Medulla oblongata (tissue), 1 donor: ENCODE data around the gene FKBP2.

Experiments used
- DNase-seq: peaks from one replicate; pipeline ENCODE4 v3.0.0-alpha.2; 2015; ENCODE audit errors: extremely low spot score

FKBP2 gene

GRCh38 chr11:64219354-64219684 lies 21.6 kb upstream of the FKBP2 start:
- DNase-seq, result no peak

DNA sequence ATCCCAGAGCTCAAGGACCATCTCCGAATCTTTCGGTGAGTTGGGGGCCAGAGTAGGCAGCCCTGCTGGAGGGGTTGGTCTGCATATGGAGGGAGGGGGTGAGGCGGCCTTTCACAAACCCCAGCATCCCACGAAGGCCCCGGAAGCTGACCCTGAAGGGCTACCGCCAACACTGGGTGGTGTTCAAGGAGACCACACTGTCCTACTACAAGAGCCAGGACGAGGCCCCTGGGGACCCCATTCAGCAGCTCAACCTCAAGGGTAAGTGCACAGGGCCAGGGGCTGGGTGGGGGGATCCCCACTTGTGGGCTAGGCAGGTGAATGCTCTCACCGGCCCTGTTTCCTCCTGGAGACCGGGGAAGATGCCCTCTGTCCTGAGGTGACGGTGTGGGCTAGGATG lies 21.1 kb upstream of the FKBP2 start:
- no peak for DNase-seq

DNA sequence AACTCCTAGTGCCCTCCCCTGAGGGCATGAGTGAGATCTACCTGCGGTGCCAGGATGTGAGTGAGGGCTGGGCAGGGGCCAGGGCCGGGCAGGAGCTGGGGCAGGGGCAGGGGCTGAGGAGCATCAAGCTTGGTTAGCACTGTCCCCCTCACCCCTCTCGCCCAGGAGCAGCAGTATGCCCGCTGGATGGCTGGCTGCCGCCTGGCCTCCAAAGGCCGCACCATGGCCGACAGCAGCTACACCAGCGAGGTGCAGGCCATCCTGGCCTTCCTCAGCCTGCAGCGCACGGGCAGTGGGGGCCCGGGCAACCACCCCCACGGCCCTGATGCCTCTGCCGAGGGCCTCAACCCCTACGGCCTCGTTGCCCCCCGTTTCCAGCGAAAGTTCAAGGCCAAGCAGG lies 20.6 kb upstream of the FKBP2 start:
- no peak for DNase-seq

DNA sequence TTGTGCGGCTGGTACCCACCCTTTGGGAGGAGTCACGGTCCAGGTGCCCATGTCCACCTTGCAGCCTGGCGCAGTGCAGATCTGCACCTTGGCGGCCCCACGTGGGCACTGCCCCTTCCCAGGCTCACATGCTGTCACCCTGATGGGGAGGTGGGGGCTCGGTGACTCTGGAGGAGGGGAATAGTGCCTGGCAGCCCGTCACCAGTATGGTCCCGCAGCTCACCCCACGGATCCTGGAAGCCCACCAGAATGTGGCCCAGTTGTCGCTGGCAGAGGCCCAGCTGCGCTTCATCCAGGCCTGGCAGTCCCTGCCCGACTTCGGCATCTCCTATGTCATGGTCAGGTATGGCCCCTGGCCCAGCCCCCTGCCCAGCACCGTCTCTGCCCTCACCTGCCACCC lies 20.1 kb upstream of the FKBP2 start:
- no peak for DNase-seq

DNA sequence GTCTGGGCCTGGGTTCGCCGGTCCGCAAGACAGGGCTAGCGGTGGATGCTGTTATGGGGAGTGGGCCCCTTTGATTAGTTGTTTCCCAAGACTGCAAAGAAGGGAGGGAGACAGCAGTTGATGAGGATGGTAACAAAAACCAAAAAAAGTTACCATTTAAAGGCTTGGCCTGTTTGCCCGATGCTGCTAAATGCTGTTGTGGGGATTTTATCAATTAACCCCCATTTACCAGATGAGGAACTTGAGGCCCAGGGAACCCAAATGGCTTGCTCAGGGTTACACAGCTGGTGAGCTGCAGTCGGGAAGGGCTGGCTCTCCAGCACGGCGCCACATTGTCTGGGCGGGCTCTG lies 18.3 kb upstream of the FKBP2 start:
- DNase-seq, result no peak

DNA sequence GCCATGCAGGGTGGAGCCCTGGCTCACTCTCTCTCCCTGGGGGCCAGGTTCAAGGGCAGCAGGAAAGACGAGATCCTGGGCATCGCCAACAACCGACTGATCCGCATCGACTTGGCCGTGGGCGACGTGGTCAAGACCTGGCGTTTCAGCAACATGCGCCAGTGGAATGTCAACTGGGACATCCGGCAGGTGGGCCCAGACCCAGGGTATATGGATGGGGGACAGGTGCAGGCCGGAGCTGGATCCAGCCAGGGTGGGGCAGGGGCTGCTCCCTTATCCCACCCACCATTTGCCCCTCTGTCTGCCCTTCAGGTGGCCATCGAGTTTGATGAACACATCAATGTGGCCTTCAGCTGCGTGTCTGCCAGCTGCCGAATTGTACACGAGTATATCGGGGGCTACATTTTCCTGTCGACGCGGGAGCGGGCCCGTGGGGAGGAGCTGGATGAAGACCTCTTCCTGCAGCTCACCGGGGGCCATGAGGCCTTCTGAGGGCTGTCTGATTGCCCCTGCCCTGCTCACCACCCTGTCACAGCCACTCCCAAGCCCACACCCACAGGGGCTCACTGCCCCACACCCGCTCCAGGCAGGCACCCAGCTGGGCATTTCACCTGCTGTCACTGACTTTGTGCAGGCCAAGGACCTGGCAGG lies 17.8 kb upstream of the FKBP2 start:
- DNase-seq, result no peak

DNA sequence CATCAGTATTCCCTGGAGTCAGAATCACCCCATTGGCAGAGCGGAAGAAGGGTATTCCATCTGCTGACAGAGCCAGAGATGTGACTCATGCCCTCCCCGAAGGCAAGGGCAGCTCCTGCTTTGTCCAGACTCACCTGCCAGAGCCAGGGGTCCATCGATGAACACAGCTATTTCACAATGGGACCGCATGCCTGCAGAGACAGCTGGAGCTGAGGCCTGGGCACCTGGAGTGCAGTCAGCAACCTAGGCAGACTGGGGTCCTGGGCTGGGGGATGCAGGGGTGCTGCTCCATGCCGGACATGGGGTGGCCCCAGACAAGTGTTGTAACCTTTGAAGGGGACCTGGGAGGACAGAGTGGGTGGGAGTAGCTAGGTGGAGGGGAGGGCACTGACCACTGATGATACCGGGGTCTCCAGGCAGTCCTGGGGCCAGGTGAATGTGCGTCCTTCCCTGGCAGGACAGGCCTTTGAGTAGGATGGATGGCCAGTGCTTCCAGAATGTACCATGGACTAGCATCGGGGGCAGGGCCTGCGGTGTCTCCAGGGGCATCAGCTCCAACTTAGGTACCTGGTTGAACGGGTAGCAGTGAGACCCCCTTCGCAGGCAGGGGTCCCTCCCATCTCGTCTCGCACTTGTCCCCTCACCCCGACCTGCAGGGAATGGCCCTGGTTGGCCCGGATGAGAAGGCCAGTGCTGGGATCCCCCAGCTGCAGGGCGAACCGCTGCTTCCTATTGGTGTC lies 16.6 kb upstream of the FKBP2 start:
- DNase-seq, result no peak

DNA sequence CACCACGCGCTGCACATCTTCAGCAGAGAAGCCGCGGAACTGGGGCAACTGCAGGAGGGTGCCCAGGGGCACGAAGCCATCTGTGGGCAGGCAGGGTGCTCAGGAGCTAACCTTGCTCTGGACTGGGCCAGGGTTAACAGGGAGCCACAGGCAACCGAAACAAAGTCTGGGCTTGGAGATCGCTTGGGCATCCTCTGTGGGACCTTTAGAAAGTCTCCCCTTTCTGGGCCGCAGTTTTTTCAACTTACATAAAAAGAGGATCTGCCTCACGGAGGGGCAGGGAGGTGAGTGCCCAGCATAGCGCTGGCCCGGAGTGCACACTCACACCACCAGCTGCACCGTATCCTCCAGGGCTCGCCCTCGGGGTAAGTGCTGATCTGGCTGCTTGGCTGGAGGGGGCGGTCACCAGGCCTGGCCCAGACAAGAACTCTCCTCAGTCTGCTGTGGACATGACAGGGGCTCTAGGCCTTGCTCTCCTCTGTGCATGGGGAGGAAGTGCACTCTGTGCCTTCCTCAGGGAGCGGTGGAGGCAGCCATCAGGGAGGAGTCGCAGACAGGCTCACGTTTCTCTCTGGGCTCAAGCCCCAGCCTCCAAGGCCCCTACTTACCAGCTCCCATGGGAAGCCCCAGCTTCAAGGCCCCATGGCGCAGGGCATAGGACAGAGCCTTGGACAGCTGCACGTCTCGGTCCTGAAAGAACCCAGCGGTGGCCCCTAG lies 15.8 kb upstream of the FKBP2 start:
- DNase-seq, result no peak

GRCh38 chr11:64225608-64226506 lies 15.0 kb upstream of the FKBP2 start, which contains the start of the genes NUDT22 and TRPT1:
TSS of gene NUDT22 (plus strand) at chr11:64226274. CDS start at chr11:64226653, 379 bp downstream.
TSS of gene TRPT1 (minus strand) at chr11:64226186. CDS start at chr11:64225860, 326 bp downstream.
- peak; percentile 91 for DNase-seq

DNA sequence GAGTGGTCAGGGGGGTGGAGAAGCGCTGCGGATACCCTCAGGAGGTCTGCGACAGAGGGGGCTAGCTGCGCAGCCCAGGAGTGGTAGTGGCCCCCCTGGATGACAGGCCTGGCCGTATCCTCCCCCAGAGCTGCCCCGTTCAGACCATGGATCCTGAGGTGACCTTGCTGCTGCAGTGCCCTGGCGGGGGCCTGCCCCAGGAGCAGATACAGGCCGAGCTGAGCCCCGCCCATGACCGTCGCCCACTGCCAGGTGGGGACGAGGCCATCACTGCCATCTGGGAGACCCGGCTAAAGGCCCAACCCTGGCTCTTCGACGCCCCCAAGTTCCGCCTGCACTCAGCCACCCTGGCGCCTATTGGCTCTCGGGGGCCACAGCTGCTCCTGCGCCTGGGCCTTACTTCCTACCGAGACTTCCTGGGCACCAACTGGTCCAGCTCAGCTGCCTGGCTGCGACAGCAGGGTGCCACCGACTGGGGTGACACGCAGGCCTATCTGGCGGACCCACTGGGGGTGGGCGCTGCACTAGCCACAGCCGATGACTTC lies 14.3 kb upstream of the FKBP2 start:
- peak; percentile 57 for DNase-seq

GRCh38 chr11:64227405-64227956 lies 13.4 kb upstream of the FKBP2 start:
- no peak for DNase-seq

DNA sequence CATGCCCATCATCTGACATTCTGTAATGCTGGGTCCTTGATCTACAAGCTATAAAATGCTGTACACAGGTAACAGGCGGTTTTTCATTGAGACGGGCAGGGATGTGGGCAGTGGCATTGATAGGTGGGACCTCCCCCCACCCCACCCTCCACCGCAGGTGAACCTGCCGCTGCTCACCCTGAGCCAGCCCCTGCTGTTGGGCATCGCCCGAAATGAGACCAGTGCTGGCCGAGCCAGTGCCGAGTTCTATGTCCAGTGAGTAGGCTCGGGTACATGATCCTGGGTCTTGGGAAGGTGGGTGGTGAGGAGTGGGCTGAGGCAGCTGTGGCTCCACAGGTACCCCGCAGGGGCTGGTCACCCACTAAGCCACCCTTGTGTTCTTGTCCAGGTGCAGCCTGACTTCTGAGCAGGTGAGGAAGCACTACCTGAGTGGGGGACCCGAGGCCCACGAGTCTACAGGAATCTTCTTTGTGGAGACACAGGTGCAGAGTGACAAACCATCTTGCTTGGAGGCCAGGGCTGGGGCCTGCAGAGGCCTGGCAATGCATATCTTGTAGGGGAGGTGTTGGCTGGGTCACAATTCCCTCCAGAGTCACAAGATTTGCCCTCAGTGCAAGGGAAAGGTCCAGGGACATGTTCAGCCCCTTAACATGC lies 11.7 kb upstream of the FKBP2 start:
- DNase-seq, result no peak

DNA sequence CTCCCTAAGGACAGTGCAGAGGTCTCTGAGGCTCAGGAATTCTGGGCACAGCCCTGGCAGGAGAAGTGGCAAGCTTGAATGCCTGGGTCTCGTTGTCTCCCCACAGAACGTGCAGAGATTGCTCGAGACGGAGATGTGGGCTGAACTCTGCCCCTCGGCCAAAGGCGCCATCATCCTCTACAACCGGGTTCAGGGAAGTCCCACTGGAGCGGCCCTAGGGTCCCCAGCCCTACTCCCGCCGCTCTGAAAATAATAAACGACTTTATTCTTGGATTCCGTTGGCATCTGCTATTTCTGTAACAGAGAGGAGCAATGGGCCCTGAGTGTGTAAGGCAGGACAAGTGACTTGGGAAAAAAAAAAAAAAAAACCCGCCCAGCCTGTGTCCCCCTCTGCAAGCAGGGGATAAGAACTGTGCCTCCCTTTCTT lies 11.1 kb upstream of the FKBP2 start:
- no peak for DNase-seq

DNA sequence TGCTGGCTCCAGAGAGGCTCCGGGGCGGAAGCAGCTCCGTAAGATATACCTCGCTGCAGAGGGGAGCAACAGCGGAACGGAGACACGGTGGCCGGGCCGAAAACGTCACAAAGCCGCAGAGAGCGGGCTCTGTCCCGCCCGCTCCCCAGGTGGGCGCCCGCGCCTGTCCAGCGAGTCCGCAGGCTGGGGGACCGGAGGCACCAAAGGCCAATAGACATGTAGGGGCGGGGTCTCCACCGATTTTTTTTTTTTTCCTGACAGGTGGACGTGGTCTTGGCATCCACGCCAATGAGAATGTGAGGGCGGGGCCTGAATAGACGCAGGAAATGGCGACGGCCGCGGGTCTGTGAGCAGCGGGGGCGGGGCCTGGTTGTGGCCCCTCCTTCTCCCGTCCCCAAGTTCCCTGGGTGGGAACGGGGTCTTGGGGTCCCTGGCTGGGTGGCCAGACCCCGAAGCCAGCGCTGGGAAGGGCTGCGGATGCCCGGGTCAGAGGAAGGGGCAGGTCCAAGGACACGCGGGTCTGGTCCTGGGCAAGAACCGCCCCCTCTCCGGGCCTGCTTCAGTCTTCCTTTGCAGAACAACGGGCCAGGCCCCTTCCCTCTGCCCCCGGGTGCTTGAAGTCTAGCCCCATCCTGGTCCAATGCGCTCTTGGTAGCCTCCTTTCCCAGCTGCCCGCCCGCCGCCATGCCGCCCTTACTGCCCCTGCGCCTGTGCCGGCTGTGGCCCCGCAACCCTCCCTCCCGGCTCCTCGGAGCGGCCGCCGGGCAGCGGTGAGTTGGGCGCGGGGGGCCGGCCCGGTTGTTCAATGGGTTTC lies 10.5 kb upstream of the FKBP2 start, which contains the start of gene DNAJC4:
TSS of gene DNAJC4 (plus strand) at position 378 of the 814 bp plus-strand sequence. CDS start at position 685, 307 bp downstream.
- DNase-seq, result peak; percentile 95

- no peak for DNase-seq
Measured at GRCh38 chr11:64230985-64231365, 9.9 kb upstream of the FKBP2 start.

DNA sequence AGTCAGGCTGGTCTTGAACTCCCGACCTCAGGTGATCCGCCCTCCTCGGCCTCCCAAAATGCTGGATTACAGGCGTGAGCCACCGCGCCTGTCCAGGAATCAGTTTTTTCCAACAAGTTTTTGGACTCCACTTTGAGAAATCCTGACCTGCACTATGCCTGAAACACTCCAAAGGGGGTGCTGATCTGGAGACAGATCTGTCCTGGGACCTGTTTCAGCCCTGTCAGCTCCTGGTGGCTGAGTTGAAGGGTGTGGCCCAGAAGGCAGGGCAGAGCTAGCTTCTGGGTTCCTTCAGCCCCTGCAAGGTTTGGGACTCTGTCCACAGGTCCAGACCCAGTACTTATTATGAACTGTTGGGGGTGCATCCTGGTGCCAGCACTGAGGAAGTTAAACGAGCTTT lies 9.3 kb upstream of the FKBP2 start:
- no peak for DNase-seq

DNA sequence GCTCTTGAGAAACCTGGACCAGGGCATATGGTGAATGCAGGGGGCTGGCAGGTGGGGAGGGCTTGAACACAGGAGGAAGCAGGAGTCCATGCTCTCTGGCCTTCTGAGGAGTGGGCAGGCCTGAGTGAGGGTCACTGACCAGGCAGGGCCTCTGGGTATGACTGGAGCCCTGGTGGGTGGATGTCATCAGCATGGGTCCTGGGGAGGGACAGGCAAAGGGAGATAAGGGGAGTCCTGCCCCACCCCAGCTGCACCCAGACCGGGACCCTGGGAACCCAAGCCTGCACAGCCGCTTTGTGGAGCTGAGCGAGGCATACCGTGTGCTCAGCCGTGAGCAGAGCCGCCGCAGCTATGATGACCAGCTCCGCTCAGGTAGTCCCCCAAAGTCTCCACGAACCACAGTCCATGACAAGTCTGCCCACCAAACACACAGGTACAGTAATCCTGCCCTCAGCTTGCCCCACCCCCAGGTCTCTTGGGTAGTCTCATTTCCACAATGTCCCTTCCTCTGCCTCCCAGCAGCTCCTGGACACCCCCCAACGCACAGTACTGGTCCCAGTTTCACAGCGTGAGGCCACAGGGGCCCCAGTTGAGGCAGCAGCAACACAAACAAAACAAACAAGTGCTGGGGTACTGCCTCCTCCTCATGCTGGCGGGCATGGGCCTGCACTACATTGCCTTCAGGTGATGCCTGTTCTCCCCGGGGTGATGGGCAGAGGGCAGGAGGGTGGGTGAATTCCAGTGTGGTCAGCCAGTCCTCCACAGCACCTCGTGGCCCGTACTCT lies 8.5 kb upstream of the FKBP2 start:
- no peak for DNase-seq

DNA sequence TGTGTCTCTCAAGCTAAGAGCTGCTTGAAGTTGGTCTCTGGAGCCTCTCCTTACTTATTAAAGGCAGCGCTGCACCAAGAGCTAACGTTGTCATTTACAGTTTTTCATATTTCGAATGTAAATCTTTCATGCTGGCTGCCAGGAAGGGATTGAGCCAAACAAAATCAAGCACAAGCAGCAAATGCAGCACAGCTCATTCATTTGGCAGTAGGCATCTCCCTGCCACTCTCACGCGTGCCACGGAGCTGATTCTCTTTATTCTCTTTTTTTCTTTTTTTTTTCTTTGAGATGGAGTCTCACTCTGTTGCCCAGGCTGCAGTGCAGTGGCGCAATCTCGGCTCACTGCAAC lies 8.0 kb upstream of the FKBP2 start:
- DNase-seq, result no peak
